ENCODE measurements around the gene GPR141. TPM values are rescaled to one million over a fixed set of nuclear protein-coding genes. Genes with fewer than 3 reads are reported as not detected.

Gene GPR141
- total RNA-seq, 1 experiment from 2014 or later = not detected

DNA sequence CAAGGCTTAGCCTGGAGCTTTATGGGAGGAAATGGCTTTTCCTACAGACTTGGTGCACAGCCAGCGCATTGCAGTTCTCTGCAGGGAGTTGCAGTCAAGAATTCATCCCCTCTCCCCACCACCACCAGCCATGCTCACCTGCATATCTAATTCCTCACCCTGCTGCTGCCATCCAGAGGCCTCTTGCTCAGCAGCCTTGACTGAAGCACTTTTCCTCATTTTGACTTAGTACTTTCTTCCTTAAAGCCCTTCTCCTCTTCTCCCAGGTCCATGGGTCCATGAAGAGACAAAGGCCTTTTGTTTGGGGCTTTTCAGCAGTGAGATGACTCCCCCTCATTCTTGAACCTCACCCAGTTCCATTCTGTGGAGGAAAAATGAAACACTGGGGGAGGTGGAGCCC, 39.7 kb upstream of the GPR141 start:
- DNase-seq (ENCODE audit: low read depth, low spot score) = no peak
- H3K27me3 ChIP-seq (ENCODE audit: insufficient read depth, low read length) = no peaks in the 10 kb centered on the region
- no peak overlapping the region for H3K27ac ChIP-seq (ENCODE audit: low read depth, low read length)
- H3K4me3 ChIP-seq (replicated peaks in 1 of 2; ENCODE audit: low read depth in 1 of 2, low read length in 2 of 2) = no peak overlapping the region
- H3K9ac ChIP-seq (ENCODE audit: low read length) = no peak overlapping the region
- RAD21 ChIA-PET (ENCODE audit: low non-redundant PET in 1 of 2, low total read pairs in 2 of 2, uncharacterized antibody in 2 of 2, unreplicated experiment in 2 of 2) = no interaction called here
- BruUV-seq (replicated peaks) = no TSS peak
- POLR2A ChIA-PET = no interaction called here
- H3K79me2 ChIP-seq (ENCODE audit: insufficient read depth, low read length) = no peaks in the 10 kb centered on the region
- H3K4me2 ChIP-seq (ENCODE audit: low read length) = no peak overlapping the region
- no peaks in the 10 kb centered on the region for H3K9me3 ChIP-seq (ENCODE audit: control insufficient read depth in 1 of 2, insufficient read depth in 1 of 2, low read depth in 1 of 2, low read length in 2 of 2)
- ATAC-seq = no peak
- H2AFZ ChIP-seq (ENCODE audit: low read depth, low read length, poor library complexity, severe bottlenecking) = no peak overlapping the region
- CTCF ChIA-PET = interaction anchor here (0.5 kb wide), 1 partner anchor 148 kb away, joined by 3 read pairs; no protein-coding TSS in a partner anchor
- no peaks in the 10 kb centered on the region for H3K9me2 ChIP-seq (ENCODE audit: insufficient read depth)
- TF ChIP-seq, protein P1, sequence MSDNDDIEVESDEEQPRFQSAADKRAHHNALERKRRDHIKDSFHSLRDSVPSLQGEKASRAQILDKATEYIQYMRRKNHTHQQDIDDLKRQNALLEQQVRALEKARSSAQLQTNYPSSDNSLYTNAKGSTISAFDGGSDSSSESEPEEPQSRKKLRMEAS (IDR thresholded peaks at IDR 0.05) = no peak
- no peak for TF ChIP-seq FOSL1 (IDR thresholded peaks at IDR 0.05; ENCODE audit: low read depth)
- no peak for TF ChIP-seq CBX3 (IDR thresholded peaks at IDR 0.05; ENCODE audit: low read depth)
- no peak for TF ChIP-seq ELF1 (IDR thresholded peaks at IDR 0.05; ENCODE audit: borderline replicate concordance, low read depth)
- TF ChIP-seq EZH2phosphoT487 (IDR thresholded peaks at IDR 0.05; ENCODE audit: borderline replicate concordance) = no peak
- TF ChIP-seq RAD21 (IDR thresholded peaks at IDR 0.05; ENCODE audit: low read depth) = no peak
- TF ChIP-seq SIN3A (IDR thresholded peaks at IDR 0.05; ENCODE audit: low read depth) = no peak
- H3K4me1 ChIP-seq (ENCODE audit: control insufficient read depth in 1 of 2, insufficient read depth in 2 of 2, low read length in 2 of 2) = no peaks in the 10 kb centered on the region
- H4K20me1 ChIP-seq (ENCODE audit: insufficient read depth) = no peaks in the 10 kb centered on the region
- intact Hi-C loops (cut with micrococcal nuclease) = no loop called here
- H3K36me3 ChIP-seq (ENCODE audit: control insufficient read depth in 1 of 2, insufficient read depth in 2 of 2, low read length in 2 of 2) = no peaks in the 10 kb centered on the region

DNA sequence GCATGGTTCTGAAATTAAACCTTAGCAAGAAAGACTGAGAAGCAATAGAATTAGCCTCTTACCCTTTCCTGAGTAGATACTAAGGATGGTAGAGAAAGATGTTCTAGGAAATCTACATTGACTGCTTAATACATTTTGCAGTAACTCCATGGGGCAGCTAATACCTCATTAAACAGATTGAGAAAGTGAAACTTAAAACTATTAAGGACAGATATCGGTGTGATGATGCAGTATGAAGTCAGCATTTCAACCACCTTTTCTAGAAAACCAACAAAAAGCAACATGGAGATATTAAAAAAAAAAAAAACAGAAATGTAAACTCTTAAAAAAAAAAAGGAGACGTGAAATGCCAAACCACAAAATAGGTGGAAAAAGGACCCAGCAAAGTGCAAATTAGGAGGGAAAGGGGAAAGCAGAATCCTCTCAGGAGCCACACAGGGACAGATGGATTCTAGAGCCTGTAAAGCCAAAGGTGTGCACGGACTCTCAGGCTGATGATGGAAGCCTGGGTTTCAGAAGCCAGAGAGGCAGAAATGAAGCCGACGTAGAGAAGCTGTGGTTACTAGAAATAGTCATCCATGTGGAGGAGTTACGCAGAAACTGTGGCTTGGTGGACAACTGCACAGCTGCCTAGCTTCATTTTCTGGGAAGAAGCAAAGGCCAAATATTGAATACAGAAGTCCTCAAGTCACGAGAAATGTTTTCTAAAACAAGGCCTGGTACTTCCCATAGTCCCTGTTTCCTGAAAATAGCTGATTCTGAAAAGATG, 38.1 kb upstream of the GPR141 start:
- Histone ChIP-seq H3K79me2 (ENCODE audit: insufficient read depth, low read length) (no peaks in the 10 kb centered on the region), H3K9ac (ENCODE audit: low read length) (no peak overlapping the region), H3K4me3 (replicated peaks in 1 of 2; ENCODE audit: low read depth in 1 of 2, low read length in 2 of 2) (no peak overlapping the region), H3K4me2 (ENCODE audit: low read length) (no peak overlapping the region), H3K9me3 (ENCODE audit: control insufficient read depth in 1 of 2, insufficient read depth in 1 of 2, low read depth in 1 of 2, low read length in 2 of 2) (no peaks in the 10 kb centered on the region), H2AFZ (ENCODE audit: low read depth, low read length, poor library complexity, severe bottlenecking) (no peak overlapping the region), H3K9me2 (ENCODE audit: insufficient read depth) (no peaks in the 10 kb centered on the region), H4K20me1 (ENCODE audit: insufficient read depth) (no peaks in the 10 kb centered on the region), H3K36me3 (ENCODE audit: control insufficient read depth in 1 of 2, insufficient read depth in 2 of 2, low read length in 2 of 2) (no peaks in the 10 kb centered on the region), H3K27me3 (ENCODE audit: insufficient read depth, low read length) (no peaks in the 10 kb centered on the region), H3K27ac (ENCODE audit: low read depth, low read length) (no peak overlapping the region), H3K4me1 (ENCODE audit: control insufficient read depth in 1 of 2, insufficient read depth in 2 of 2, low read length in 2 of 2) (no peaks in the 10 kb centered on the region)
- no TSS peak for BruUV-seq (replicated peaks)
- TF ChIP-seq ZBTB33 (IDR thresholded peaks at IDR 0.05; ENCODE audit: extremely low read depth, insufficient replicate concordance, low read length) (no peak), ZFX (IDR thresholded peaks at IDR 0.05) (no peak)
- intact Hi-C loops (cut with micrococcal nuclease) = no loop called here
- ChIA-PET POLR2A (no interaction called here), RAD21 (ENCODE audit: low non-redundant PET in 1 of 2, low total read pairs in 2 of 2, uncharacterized antibody in 2 of 2, unreplicated experiment in 2 of 2) (no interaction called here), CTCF (no interaction called here)
- no peak for ATAC-seq
- DNase-seq (ENCODE audit: low read depth, low spot score) = no peak
